HepG2 (cell line): ENCODE measurements around the gene SNAP23. TPM values are rescaled to one million over a fixed set of nuclear protein-coding genes. Genes with fewer than 3 reads are reported as not detected.

ENCODE experiments used
- FOXO1 ChIP-seq: sonication (generic); formaldehyde crosslinking; IDR thresholded peaks from 2 replicates; pipeline ENCODE4 v1.4.0; 2020; ENCODE audit warnings: missing genetic modification reagents
- SPEN ChIP-seq: sonication (generic); formaldehyde crosslinking; IDR thresholded peaks from 2 replicates; pipeline ENCODE4 v1.5.1; 2020; ENCODE audit warnings: low read depth, mild to moderate bottlenecking, missing genetic modification reagents
- TAF1 ChIP-seq: sonication (generic); formaldehyde crosslinking; IDR thresholded peaks from 2 replicates; pipeline ENCODE4 v1.4.0; 2020; ENCODE audit warnings: missing genetic modification reagents
- THYN1 ChIP-seq: sonication (generic); formaldehyde crosslinking; IDR thresholded peaks from 2 replicates; pipeline ENCODE4 v1.8.1; 2023; ENCODE audit warnings: low read depth, mild to moderate bottlenecking, moderate library complexity, missing genetic modification reagents, borderline replicate concordance
- TOE1 ChIP-seq: sonication (generic); formaldehyde crosslinking; IDR thresholded peaks from 2 replicates; pipeline ENCODE4 v1.4.0; 2020; ENCODE audit warnings: mild to moderate bottlenecking, missing genetic modification reagents
- YEATS2 ChIP-seq: sonication (generic); formaldehyde crosslinking; IDR thresholded peaks from 2 replicates; pipeline ENCODE4 v1.4.0; 2020; ENCODE audit warnings: missing genetic modification reagents, borderline replicate concordance
- ZBTB20 ChIP-seq: sonication (generic); formaldehyde crosslinking; IDR thresholded peaks from 2 replicates; pipeline ENCODE4 v1.8.1; 2023; ENCODE audit warnings: missing genetic modification reagents, low read depth, mild to moderate bottlenecking, borderline replicate concordance
- ZNF30 ChIP-seq: sonication (generic); formaldehyde crosslinking; IDR thresholded peaks from 2 replicates; pipeline ENCODE4 v1.5.0; 2020; ENCODE audit warnings: mild to moderate bottlenecking, missing genetic modification reagents
- ZNF44 ChIP-seq: sonication (generic); formaldehyde crosslinking; IDR thresholded peaks from 2 replicates; pipeline ENCODE4 v1.5.1; 2020; ENCODE audit warnings: mild to moderate bottlenecking, missing genetic modification reagents
- ZNF530 ChIP-seq: sonication (generic); formaldehyde crosslinking; IDR thresholded peaks from 2 replicates; pipeline ENCODE4 v1.5.0; 2020; ENCODE audit warnings: low read depth, mild to moderate bottlenecking, missing genetic modification reagents
- ZNF558 ChIP-seq: sonication (generic); formaldehyde crosslinking; IDR thresholded peaks from 2 replicates; pipeline ENCODE4 v1.9.0; 2022; ENCODE audit warnings: mild to moderate bottlenecking, missing genetic modification reagents, borderline replicate concordance
- ZNF605 ChIP-seq: sonication (generic); formaldehyde crosslinking; IDR thresholded peaks from 2 replicates; pipeline ENCODE4 v1.8.0; 2022; ENCODE audit warnings: mild to moderate bottlenecking, missing genetic modification reagents
- ZNF616 ChIP-seq: sonication (generic); formaldehyde crosslinking; IDR thresholded peaks from 2 replicates; pipeline ENCODE4 v1.5.0; 2020; ENCODE audit warnings: low read depth, mild to moderate bottlenecking, missing genetic modification reagents
- polyA plus RNA-seq, 8 experiments: library from polyadenylated mRNA; depleted of rRNA in 3 of 8; stranded (reverse) in 7 of 8; unstranded in 1 of 8; fragments of >200 nt; fragmentation: Illumina TruSeq in 4 of 8; extraction: Trizol in 4 of 8; gene quantifications; 2 replicates each; pipeline versions ENCODE4 v1.2.1 to v1.2.3, GENCODE V29; 2011 to 2016; ENCODE audit warnings: low read depth in 4 of 8, missing spikeins in 1 of 8, mixed read lengths in 1 of 8; ENCODE audit not compliant: insufficient read depth in 1 of 8
- total RNA-seq, 5 experiments: library from RNA; depleted of rRNA; stranded (reverse); fragments of >200 nt; fragmentation: Illumina TruSeq; extraction: Trizol; gene quantifications; 2 replicates each; pipeline ENCODE4 v1.2.3, GENCODE V29; 2016; ENCODE audit warnings: low read depth in 1 of 5
- TF ChIP-seq, protein P1 (sequence below): sonication (generic); formaldehyde crosslinking; IDR thresholded peaks from one replicate; pipeline ENCODE4 v1.5.1; 2020; ENCODE audit warnings: mild to moderate bottlenecking, missing genetic modification reagents; ENCODE audit errors: not compliant biosample characterization
- TF ChIP-seq, protein P2 (sequence below): sonication (generic); formaldehyde crosslinking; IDR thresholded peaks from 2 replicates; pipeline ENCODE4 v1.8.1; 2022; ENCODE audit warnings: low read depth, mild to moderate bottlenecking, missing genetic modification reagents
- TF ChIP-seq, protein P3 (sequence below): IDR thresholded peaks from 2 replicates; pipeline ENCODE4 v1.6.1; 2016; ENCODE audit warnings: missing compliant biosample characterization, missing genetic modification reagents, borderline replicate concordance

SNAP23 gene
- total and polyA plus RNA-seq, 2 of the 13 experiments (the other 11 are each of a cell fraction or from before 2014, with no cell fraction given): 37.0 to 101 TPM

DNA sequence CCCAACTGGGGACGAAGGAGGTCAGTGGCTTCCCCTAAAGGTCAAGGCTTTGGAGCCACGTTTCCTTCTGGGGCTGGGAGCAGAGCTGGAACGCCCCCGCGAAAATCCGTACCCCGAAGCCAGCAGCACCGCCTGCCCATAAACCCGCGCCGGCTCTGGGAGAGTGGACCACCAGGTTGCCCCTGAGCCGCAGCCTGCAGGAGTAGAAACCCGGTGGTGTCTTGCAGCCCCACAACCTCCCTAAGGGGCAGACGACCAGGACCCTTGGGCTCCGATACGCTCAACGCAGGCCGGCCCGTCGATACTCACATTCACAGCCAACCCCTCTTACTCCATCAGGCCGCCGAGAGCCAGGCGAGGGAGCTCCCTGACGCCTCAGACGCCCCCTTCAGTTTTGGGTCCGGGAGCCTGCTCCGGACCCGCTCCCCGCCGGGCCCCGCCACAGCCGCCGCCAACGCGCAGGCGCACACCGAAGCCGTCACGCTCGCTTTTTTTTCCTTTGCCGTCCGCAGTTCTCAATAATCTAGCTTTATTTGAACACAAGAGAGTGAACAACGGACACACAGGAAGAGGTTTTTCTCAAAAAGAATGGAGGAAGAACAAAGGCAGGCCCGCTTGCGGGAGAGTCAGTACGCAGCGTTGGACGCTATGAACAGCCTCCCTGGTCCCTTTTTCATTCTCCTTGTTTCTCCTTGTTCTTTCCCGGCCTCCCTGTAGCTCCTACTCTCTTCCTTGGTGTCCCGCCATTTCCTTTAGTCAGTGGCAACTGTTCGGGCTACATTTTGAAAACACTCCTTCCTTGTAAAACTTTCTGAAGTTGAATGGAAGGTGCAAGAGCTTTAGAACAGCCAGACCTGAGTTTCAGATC is 4.5 kb upstream of the SNAP23 start, which contains the start of gene ZNF106 (continued):
- TF ChIP-seq, protein P1, sequence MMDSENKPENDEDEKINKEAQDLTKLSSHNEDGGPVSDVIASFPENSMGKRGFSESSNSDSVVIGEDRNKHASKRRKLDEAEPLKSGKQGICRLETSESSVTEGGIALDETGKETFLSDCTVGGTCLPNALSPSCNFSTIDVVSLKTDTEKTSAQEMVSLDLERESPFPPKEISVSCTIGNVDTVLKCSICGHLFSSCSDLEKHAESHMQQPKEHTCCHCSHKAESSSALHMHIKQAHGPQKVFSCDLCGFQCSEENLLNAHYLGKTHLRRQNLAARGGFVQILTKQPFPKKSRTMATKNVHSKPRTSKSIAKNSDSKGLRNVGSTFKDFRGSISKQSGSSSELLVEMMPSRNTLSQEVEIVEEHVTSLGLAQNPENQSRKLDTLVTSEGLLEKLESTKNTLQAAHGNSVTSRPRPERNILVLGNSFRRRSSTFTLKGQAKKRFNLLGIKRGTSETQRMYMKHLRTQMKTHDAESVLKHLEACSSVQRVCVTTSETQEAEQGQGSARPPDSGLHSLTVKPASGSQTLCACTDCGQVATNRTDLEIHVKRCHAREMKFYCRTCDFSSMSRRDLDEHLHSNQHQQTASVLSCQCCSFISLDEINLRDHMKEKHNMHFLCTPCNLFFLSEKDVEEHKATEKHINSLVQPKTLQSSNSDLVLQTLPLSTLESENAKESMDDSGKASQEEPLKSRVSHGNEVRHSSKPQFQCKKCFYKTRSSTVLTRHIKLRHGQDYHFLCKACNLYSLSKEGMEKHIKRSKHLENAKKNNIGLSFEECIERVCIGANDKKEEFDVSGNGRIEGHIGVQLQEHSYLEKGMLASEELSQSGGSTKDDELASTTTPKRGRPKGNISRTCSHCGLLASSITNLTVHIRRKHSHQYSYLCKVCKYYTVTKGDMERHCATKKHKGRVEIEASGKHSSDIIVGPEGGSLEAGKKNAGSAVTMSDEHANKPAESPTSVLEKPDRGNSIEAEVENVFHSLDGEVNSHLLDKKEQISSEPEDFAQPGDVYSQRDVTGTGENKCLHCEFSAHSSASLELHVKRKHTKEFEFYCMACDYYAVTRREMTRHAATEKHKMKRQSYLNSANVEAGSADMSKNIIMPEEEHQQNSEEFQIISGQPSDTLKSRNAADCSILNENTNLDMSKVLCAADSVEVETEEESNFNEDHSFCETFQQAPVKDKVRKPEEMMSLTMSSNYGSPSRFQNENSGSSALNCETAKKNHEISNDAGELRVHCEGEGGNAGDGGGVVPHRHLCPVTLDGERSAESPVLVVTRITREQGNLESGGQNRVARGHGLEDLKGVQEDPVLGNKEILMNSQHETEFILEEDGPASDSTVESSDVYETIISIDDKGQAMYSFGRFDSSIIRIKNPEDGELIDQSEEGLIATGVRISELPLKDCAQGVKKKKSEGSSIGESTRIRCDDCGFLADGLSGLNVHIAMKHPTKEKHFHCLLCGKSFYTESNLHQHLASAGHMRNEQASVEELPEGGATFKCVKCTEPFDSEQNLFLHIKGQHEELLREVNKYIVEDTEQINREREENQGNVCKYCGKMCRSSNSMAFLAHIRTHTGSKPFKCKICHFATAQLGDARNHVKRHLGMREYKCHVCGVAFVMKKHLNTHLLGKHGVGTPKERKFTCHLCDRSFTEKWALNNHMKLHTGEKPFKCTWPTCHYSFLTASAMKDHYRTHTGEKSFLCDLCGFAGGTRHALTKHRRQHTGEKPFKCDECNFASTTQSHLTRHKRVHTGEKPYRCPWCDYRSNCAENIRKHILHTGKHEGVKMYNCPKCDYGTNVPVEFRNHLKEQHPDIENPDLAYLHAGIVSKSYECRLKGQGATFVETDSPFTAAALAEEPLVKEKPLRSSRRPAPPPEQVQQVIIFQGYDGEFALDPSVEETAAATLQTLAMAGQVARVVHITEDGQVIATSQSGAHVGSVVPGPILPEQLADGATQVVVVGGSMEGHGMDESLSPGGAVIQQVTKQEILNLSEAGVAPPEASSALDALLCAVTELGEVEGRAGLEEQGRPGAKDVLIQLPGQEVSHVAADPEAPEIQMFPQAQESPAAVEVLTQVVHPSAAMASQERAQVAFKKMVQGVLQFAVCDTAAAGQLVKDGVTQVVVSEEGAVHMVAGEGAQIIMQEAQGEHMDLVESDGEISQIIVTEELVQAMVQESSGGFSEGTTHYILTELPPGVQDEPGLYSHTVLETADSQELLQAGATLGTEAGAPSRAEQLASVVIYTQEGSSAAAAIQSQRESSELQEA (CRISPR knock-in tag): no peak
- TF ChIP-seq ZNF605 (CRISPR knock-in tag) (peak; percentile 19; the same call in 1 of the 2 replicates), ZNF30 (no peak), TOE1 (CRISPR knock-in tag) (no peak), ZNF558 (CRISPR knock-in tag) (no peak), YEATS2 (CRISPR knock-in tag) (peak; percentile 90; the same call in 1 of the 2 replicates), SPEN (CRISPR knock-in tag) (peak; percentile 87), THYN1 (no peak), ZNF44 (peak; percentile 88; the same call in 1 of the 2 replicates), ZNF616 (CRISPR knock-in tag) (no peak), ZBTB20 (CRISPR knock-in tag) (peak; percentile 42; the same call in 1 of the 2 replicates), TAF1 (CRISPR knock-in tag) (peak; percentile 91), ZNF530 (no peak), FOXO1 (CRISPR knock-in tag) (0 out of 2 replicates have a peak, but pooled peaks have one; percentile 28)
- TF ChIP-seq, protein P2, sequence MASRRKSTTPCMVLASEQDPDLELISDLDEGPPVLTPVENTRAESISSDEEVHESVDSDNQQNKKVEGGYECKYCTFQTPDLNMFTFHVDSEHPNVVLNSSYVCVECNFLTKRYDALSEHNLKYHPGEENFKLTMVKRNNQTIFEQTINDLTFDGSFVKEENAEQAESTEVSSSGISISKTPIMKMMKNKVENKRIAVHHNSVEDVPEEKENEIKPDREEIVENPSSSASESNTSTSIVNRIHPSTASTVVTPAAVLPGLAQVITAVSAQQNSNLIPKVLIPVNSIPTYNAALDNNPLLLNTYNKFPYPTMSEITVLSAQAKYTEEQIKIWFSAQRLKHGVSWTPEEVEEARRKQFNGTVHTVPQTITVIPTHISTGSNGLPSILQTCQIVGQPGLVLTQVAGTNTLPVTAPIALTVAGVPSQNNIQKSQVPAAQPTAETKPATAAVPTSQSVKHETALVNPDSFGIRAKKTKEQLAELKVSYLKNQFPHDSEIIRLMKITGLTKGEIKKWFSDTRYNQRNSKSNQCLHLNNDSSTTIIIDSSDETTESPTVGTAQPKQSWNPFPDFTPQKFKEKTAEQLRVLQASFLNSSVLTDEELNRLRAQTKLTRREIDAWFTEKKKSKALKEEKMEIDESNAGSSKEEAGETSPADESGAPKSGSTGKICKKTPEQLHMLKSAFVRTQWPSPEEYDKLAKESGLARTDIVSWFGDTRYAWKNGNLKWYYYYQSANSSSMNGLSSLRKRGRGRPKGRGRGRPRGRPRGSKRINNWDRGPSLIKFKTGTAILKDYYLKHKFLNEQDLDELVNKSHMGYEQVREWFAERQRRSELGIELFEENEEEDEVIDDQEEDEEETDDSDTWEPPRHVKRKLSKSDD (CRISPR knock-in tag): 0 out of 2 replicates have a peak, but pooled peaks have one; percentile 51
- TF ChIP-seq, protein P3, sequence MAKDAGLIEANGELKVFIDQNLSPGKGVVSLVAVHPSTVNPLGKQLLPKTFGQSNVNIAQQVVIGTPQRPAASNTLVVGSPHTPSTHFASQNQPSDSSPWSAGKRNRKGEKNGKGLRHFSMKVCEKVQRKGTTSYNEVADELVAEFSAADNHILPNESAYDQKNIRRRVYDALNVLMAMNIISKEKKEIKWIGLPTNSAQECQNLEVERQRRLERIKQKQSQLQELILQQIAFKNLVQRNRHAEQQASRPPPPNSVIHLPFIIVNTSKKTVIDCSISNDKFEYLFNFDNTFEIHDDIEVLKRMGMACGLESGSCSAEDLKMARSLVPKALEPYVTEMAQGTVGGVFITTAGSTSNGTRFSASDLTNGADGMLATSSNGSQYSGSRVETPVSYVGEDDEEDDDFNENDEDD (CRISPR knock-in tag): no peak; the same call in 1 of the 2 replicates
